ENCODE measurements around the gene PLPP6. TPM values are rescaled to one million over a fixed set of nuclear protein-coding genes. Genes with fewer than 3 reads are reported as not detected.
A peak's percentile ranks its signal among the peaks of the same experiment; 100 is the strongest.
"Not testable (repeated sequence)": the region's sequence is repeated elsewhere in the genome, so short reads cannot be mapped to it uniquely, and the experiment has no call there.

The PLPP6 gene
- total RNA-seq, 3 donors from 2014 or later, result 3.0 to 3.6 (median 3.1) TPM

DNA sequence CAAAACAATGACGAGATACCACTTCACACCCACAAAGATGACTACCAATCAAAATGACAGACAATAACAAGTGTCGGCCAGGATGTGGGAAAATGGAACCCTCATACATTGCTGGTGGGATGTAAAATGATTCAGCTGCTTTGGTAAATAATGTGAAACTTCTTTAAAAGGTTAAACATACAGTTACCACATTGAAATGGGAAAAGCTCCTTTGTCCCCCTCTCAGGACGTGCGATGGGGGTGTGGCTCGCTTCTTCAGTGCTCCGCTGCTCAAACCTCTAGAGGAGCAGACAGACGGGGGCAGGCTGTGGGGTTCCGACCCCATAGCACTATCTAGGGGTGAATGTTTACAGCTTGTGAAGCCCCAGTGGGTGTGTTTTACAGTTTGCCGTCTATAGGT lies 8.0 kb upstream of the PLPP6 start:
- Mint-ChIP-seq H3K9me3 (no peaks in the 10 kb centered on the region), H3K27me3 (ENCODE audit: low read depth) (peaks cover 4% of the 10 kb centered on the region), H3K4me1 (ENCODE audit: low read depth) (no peaks in the 10 kb centered on the region), H3K36me3 (ENCODE audit: insufficient read depth) (peaks cover 2% of the 10 kb centered on the region), H3K4me3 (no peak overlapping the region)
- DNase-seq, result no peak
- ATAC-seq, result peak in 1 of 2 donors; percentile 65

DNA sequence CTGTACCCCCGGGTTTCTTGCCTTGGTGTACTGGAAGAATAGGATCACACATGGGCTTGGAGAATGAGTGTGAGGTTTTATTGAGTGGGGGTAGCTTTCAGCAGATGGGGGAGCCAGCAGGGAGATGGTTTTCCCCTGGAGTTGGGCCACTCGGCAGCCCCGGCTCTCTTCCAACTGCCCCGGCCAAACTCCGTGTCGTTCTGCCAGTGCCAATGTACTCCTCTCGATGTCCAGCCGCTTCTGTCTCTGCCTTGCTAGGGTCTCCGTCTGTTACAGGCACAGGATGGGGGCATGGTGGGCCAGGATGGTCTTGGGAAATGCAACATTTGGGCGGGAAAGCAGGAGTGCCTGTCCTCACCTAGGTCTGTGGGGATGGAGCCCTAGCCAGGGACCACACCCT lies 7.6 kb upstream of the PLPP6 start:
- no peaks in the 10 kb centered on the region for H3K9me3 Mint-ChIP-seq
- H3K4me3 Mint-ChIP-seq, result no peak overlapping the region
- no peak for DNase-seq
- H3K4me1 Mint-ChIP-seq (ENCODE audit: low read depth), result no peaks in the 10 kb centered on the region
- H3K36me3 Mint-ChIP-seq (ENCODE audit: insufficient read depth), result peaks cover 2% of the 10 kb centered on the region
- ATAC-seq, result no peak
- H3K27me3 Mint-ChIP-seq (ENCODE audit: low read depth), result peaks cover 1% of the 10 kb centered on the region

DNA sequence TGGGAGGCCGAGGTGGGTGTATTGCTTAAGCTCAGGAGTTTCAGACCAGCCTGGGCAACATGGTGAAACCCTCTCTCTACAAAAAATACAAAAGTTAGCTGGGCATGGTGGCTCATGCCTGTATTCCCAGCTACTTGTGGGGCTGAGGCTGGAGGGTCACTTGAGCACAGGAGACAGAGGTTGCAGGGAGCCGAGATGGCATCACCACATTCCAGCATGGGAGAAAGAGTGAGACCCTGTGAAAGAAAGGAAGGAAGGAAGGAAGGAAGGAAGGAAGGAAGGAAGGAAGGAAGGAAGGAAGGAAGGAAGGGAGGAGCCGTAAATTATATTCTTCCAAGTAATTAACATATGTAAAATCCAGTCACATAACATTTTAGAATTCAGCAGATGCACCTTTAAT lies 5.9 kb upstream of the PLPP6 start:
- H3K9me3 Mint-ChIP-seq; H3K36me3 Mint-ChIP-seq (ENCODE audit: insufficient read depth); ATAC-seq; DNase-seq; H3K4me1 Mint-ChIP-seq (ENCODE audit: low read depth); H3K27me3 Mint-ChIP-seq (ENCODE audit: low read depth); H3K4me3 Mint-ChIP-seq: not testable (repeated sequence)

DNA sequence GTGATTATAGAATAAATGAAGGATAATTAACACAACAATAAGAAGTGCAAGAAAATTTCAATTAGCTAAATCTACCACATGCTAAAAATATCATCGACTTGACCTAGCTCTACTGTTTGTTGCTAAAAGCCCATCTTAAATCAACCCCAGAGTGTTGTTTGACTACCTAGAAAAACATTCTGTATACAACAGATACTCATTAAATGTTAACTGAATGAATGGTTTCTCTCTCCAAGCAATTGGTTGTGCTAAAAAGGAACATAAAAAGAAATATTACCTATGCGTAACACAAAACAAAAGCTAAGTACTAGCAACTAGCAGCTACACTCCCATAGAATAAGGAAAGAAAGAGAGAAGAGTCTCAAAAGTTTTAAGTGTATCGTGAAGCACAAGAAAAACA lies 5.5 kb upstream of the PLPP6 start:
- H3K9me3 Mint-ChIP-seq, result no peaks in the 10 kb centered on the region
- DNase-seq (no peak), ATAC-seq (no peak)
- H3K27me3 Mint-ChIP-seq (ENCODE audit: low read depth), result no peaks in the 10 kb centered on the region
- peaks cover 2% of the 10 kb centered on the region for H3K36me3 Mint-ChIP-seq (ENCODE audit: insufficient read depth)
- H3K4me3 Mint-ChIP-seq, result no peak overlapping the region
- peaks cover 3% of the 10 kb centered on the region for H3K4me1 Mint-ChIP-seq (ENCODE audit: low read depth)

DNA sequence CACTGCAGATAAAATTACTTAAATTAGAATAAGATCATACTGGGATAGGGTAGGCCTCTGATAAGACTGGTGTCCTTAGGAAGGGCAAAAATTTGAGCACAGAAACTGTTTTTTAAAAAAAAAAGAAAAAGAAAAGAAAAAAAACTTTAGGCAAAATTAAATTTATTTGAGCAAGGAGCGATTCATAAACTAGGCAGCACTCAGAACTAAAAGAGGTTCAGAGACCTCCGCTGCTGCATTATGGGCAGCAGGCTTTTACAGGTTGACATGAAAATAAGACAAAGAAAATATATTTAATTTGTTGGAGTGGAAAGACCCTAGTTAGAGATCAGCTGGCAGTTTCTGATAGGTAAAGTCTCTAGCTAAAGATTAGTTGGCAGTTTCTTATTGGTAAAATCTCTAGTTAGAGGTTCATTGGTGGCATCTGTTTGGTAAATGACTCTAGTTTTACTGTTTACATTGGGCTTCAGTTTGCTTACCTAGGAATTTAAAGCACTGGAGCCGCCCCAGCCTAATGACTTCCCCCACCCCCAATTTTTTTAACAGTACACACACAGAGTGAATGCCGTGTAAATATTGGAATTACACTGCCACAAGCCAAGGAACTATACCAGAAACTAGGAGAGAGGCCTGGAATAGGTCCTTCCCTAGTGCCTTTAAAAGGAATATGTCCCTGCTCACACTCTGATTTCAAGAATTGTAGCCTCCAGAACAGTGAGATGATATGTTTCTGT lies 4.5 kb upstream of the PLPP6 start:
- Mint-ChIP-seq H3K4me3 (no peak overlapping the region), H3K36me3 (ENCODE audit: insufficient read depth) (peaks cover 2% of the 10 kb centered on the region), H3K27me3 (ENCODE audit: low read depth) (no peaks in the 10 kb centered on the region), H3K4me1 (ENCODE audit: low read depth) (peaks cover 8% of the 10 kb centered on the region), H3K9me3 (no peaks in the 10 kb centered on the region)
- ATAC-seq, result no peak
- no peak for DNase-seq

DNA sequence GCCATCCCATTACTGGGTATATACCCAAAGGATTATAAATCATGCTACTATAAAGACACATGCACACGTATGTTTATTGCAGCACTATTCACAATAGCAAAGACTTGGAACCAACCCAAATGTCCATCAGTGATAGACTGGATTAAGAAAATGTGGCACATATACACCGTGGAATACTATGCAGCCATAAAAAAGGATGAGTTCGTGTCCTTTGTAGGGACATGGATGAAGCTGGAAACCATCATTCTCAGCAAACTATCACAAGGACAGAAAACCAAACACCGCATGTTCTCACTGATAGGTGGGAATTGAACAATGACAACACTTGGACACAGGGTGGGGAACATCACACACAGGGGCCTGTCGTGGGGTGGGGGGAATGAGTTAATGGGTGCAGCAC lies 1.4 kb upstream of the PLPP6 start:
- not testable (repeated sequence) for H3K36me3 Mint-ChIP-seq (ENCODE audit: insufficient read depth)

DNA sequence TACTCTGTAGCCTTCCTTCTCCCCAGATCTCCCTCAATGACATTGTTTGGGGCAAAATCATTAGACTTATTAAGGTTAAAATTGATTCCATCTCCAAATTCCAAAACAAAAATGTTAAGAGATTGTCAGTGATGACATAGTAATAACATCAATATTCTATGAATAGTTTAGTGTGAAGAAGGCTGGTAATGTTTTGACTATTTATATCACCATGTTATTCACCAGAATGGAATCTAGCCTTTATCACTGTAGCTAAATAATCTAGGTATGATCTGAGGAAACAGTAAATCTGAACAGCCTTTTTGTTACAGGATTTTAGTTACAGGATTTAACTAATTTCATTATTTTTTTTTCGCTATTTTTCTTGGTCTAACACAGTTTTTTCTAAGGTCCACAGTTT lies 929 bp upstream of the PLPP6 start:
- no peaks in the 10 kb centered on the region for H3K27me3 Mint-ChIP-seq (ENCODE audit: low read depth)
- no peaks in the 10 kb centered on the region for H3K9me3 Mint-ChIP-seq
- H3K4me1 Mint-ChIP-seq (ENCODE audit: low read depth), result peaks cover 43% of the 10 kb centered on the region
- ATAC-seq (no peak), DNase-seq (no peak)
- peaks cover 2% of the 10 kb centered on the region for H3K36me3 Mint-ChIP-seq (ENCODE audit: insufficient read depth)
- peak overlapping the region; percentile 96 for H3K4me3 Mint-ChIP-seq

More for the DNA sequence above, 1.4 kb upstream of the PLPP6 start:
- H3K4me1 Mint-ChIP-seq (ENCODE audit: low read depth), result peaks cover 38% of the 10 kb centered on the region
- ATAC-seq; DNase-seq; H3K9me3 Mint-ChIP-seq; H3K27me3 Mint-ChIP-seq (ENCODE audit: low read depth); H3K4me3 Mint-ChIP-seq: not testable (repeated sequence)

DNA sequence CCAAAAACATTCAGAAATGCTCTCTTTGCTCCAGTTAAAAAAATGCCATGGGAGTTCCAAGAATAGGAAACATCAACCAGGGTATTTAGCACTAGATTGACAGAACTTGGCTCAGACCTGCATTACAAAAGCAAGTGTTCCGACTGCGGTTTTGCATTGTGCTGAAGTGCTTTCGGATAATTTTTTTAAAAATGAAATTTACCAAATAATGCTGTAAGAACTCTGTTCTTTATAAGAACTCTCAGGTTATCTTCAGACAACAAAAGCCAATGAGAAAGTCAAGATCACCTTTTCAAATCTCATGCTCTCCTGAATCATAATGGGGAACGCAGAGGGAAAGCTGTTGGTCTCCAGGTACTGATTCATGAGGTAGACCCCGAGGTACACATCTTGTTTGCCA lies 483 bp upstream of the PLPP6 start:
- no peaks in the 10 kb centered on the region for H3K27me3 Mint-ChIP-seq (ENCODE audit: low read depth)
- DNase-seq (no peak), ATAC-seq (no peak)
- H3K9me3 Mint-ChIP-seq, result no peaks in the 10 kb centered on the region
- peaks cover 2% of the 10 kb centered on the region for H3K36me3 Mint-ChIP-seq (ENCODE audit: insufficient read depth)
- peak overlapping the region; percentile 96 for H3K4me3 Mint-ChIP-seq
- peaks cover 47% of the 10 kb centered on the region for H3K4me1 Mint-ChIP-seq (ENCODE audit: low read depth)

DNA sequence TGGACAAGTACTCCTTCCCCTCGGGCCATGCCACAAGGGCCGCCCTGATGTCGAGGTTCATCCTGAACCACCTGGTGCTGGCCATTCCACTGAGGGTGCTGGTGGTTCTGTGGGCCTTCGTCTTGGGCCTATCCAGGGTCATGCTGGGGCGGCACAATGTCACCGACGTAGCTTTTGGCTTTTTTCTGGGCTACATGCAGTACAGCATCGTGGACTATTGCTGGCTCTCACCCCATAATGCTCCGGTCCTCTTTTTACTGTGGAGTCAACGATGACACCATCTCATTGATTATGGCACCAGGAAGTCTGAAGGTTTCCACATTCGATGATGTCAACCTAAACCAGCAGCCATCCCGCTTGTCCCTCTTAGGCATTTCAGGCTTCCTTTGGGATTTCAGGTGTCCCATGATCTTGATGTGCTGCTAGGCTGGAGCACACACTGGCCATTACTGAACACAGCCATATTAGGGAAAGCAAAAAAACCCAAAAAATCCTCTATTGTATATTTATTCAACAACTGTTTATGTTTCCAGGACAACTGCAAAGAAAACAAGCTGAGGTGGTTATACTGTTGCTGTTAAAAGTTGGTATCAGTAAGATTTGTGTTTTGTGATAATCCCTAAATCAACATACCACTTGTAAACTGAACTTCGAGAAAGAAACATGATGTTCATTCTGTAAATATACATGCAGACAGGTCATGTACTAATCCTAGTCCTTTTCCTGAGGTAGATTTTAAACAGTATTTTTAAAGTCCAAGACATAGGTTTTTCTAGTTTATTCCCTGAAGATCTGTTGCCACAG lies 1.1 kb downstream of the PLPP6 start:
- H3K4me3 Mint-ChIP-seq, result peak overlapping the region; percentile 96
- no peak for DNase-seq
- no peaks in the 10 kb centered on the region for H3K9me3 Mint-ChIP-seq
- no peak for ATAC-seq
- H3K27me3 Mint-ChIP-seq (ENCODE audit: low read depth), result no peaks in the 10 kb centered on the region
- H3K36me3 Mint-ChIP-seq (ENCODE audit: insufficient read depth), result peaks cover under 1% of the 10 kb centered on the region
- peaks cover 61% of the 10 kb centered on the region for H3K4me1 Mint-ChIP-seq (ENCODE audit: low read depth)

DNA sequence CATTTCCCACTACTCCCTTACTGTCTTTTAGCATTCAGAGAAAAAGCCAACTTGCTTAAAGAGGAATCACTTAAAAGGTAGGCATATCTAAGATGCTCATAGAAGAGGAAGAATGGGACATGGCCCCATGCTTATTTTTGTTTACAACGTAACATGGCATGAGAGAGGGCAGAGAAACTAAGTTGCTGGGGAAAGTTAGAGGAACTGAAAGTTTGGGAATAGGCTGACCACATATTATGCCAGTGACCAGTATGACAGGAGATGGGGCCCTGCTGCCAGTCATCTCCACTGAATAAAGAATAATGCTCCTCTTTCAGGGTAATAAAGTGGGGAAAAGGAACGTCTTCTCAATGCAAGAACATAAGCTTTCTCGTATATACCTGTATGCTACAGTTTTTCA lies 1.9 kb downstream of the PLPP6 start:
- no peaks in the 10 kb centered on the region for H3K36me3 Mint-ChIP-seq (ENCODE audit: insufficient read depth)
- ATAC-seq (no peak), DNase-seq (no peak)
- H3K4me3 Mint-ChIP-seq, result peak overlapping the region; percentile 4
- peaks cover 67% of the 10 kb centered on the region for H3K4me1 Mint-ChIP-seq (ENCODE audit: low read depth)
- no peaks in the 10 kb centered on the region for H3K9me3 Mint-ChIP-seq
- no peaks in the 10 kb centered on the region for H3K27me3 Mint-ChIP-seq (ENCODE audit: low read depth)

DNA sequence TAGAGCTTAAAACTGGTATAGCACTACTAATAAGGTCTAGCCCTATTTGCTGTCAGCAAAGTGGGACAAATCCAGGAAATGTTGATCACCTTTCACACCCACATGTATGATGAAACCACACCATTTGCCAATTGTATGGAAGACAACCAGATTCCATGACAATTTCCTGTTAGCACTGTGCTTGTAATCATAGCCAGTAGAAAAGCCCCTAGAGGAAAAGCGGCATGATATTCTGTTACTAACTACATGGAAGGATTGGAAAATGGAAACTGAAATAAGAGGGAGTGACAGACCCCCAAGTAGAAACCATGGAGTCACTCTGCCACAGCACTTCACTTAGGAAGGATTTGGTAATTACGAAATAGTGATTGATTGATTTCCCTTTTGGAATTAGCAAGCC lies 3.3 kb downstream of the PLPP6 start:
- Mint-ChIP-seq H3K36me3 (ENCODE audit: insufficient read depth) (no peaks in the 10 kb centered on the region), H3K9me3 (no peaks in the 10 kb centered on the region), H3K4me1 (ENCODE audit: low read depth) (peaks cover 67% of the 10 kb centered on the region), H3K4me3 (peak overlapping the region; percentile 76), H3K27me3 (ENCODE audit: low read depth) (no peaks in the 10 kb centered on the region)
- ATAC-seq (no peak), DNase-seq (no peak)

DNA sequence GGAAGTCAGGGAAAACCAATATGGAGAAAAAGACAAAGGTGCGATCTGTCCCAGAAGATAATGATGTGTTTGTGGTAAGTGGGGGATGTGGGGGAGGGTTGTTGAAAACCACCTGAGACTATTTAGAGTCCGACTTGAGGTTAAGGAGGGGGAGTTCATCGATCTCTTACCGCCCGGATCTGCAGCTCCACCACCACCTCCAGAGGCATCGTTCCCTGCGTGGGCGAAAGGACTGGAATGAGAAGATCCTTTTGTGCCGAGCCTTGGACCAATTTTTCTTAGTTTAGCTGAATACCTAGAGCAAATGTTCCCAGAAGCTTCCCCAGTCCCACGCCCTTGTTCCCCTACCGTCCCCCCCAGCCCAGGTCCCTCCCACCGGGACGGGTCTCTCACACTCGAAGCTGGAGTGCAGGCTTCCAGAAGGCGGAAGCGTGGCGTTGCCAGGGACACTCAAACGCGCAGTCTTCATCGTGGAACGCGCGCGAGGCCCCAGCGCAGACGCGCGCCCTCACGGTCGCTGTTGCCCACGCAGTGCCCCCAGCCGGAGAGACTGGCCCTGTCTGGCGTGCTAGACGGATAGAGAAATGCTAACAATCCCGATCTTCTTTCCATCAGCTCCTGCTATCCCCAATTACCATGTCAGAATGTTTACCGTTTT lies 4.1 kb downstream of the PLPP6 start, which contains the start of gene SPATA6L:
TSS of gene SPATA6L (minus strand) at position 439 of the 658 bp plus-strand sequence. CDS start at position 209, 230 bp downstream.
- DNase-seq (peak; percentile 11), ATAC-seq (peak; percentile 35 to 50)
- Mint-ChIP-seq H3K9me3 (no peaks in the 10 kb centered on the region), H3K4me3 (peak within 1 kb of the TSS; percentile 76), H3K4me1 (ENCODE audit: low read depth) (peaks cover 71% of the 10 kb centered on the region), H3K36me3 (ENCODE audit: insufficient read depth) (no peaks in the 10 kb centered on the region), H3K27me3 (ENCODE audit: low read depth) (no peaks in the 10 kb centered on the region)

DNA sequence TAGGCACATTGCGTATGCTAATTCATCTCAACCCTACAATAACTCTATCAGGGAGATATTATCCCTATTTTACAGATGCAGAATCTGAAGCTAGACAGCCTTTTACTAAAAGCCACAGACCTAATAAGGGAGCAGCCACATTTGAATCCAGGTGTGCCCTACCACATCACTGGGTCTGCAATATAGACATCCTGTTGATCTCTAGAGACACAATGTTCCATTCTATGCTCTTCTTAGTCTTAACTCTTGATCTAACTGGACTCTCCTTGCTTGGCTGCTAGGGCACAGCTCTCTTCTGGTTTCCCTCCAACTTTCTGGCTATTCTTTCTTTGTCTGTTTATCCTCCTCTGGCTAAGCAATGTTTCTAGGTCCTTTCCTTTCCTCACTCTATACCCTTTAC lies 5.6 kb downstream of the PLPP6 start:
- Mint-ChIP-seq H3K4me1 (ENCODE audit: low read depth) (peaks cover 62% of the 10 kb centered on the region), H3K27me3 (ENCODE audit: low read depth) (no peaks in the 10 kb centered on the region)
- DNase-seq, result no peak

DNA sequence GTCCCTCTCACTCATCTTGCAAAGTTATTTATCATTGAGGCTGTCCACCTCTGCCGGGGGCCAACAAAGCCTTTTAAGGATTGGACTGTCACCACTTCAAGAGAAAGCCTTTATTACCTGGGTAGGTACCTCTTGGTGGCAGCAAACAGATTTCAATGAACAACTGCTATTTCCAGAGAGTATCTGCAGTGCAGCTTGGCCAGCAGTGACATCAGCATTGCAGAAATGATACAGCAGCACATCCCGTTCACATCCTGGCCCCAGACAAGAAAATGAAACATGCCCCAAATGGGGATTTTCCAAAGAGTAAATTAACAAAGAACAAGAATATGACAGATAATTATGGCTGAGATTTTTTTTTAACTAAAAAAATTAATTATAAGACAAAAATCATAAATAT lies 6.5 kb downstream of the PLPP6 start:
- H3K9me3 Mint-ChIP-seq, result no peaks in the 10 kb centered on the region
- H3K27me3 Mint-ChIP-seq (ENCODE audit: low read depth), result no peaks in the 10 kb centered on the region
- H3K36me3 Mint-ChIP-seq (ENCODE audit: insufficient read depth), result no peaks in the 10 kb centered on the region
- DNase-seq, result no peak
- no peak overlapping the region for H3K4me3 Mint-ChIP-seq
- H3K4me1 Mint-ChIP-seq (ENCODE audit: low read depth), result peaks cover 53% of the 10 kb centered on the region
- no peak for ATAC-seq

More for the DNA sequence above, 5.6 kb downstream of the PLPP6 start:
- Mint-ChIP-seq H3K36me3 (ENCODE audit: insufficient read depth) (no peaks in the 10 kb centered on the region), H3K9me3 (no peaks in the 10 kb centered on the region), H3K4me3 (peak overlapping the region; percentile 1)
- ATAC-seq, result no peak

All from activated T-cell treated with anti-CD3 and anti-CD28 coated beads, Interleukin-2, amount 50 U/mL, for 4 hours (primary cell).